GM18867 (cell line): ENCODE results near the gene VPS29.

Experiments used
- ATAC-seq: cut with Tn5 transposase; IDR thresholded peaks from one replicate; pipeline ENCODE4 v1.9.1; 2021; ENCODE audit warnings: mild to moderate bottlenecking, moderate library complexity; ENCODE audit not compliant: unreplicated experiment

VPS29 gene

GRCh38 chr12:110451263-110451662 is 50.6 kb downstream of the VPS29 start:
- no peak for ATAC-seq

- peak; percentile 92 for ATAC-seq
Measured at GRCh38 chr12:110449799-110450497, 52.0 kb downstream of the VPS29 start, which contains the start of gene ARPC3. Gene ARPC3, minus strand, starts transcription at chr12:110450337. Its CDS starts 77 bp downstream, at chr12:110450260.

GRCh38 chr12:110444455-110444854 is 57.5 kb downstream of the VPS29 start:
- ATAC-seq: no peak
